HPDE6-E6E7 (cell line): Measurements from ENCODE around the gene CEP170.

Source experiments
- DNase-seq: peaks from one replicate; pipeline ENCODE4 v3.0.0; 2011; ENCODE audit warnings: missing footprints; ENCODE audit errors: extremely low spot score

CEP170 gene

DNA sequence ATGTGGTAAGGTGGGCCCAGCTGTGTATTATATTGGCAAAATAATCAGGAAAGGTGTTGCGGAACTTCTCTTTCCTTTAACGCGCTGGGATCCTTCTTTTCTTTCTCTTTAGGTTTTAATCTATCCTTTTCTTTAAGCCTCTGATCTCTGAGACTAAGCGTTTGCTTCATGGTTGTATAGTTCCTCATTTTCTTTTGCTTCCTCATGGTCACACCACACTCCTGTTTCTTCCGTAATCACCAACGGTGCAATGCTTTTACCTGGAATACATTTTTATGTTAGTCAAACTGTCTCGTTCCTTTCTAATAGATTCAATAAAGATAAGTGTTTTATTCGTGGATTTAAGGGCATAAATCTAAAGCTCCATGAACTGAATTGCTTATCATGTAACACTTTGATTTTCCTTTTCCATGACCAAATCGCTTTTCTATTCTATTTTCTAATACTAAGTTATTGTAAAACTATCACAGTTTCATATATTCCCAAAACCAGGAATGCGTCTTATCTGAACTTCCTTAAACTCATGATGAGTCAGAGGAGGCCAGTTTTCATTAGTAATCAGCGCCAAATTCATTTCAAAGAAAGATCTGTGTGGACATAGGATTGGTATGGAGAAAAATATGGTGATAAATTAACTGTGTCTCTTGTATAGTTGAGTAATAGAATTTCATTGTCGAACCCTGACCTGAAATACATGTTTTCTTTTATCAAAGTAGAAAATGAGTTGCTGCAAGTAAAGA lies 13.0 kb upstream of the CEP170 start:
- peak; percentile 46 for DNase-seq

DNA sequence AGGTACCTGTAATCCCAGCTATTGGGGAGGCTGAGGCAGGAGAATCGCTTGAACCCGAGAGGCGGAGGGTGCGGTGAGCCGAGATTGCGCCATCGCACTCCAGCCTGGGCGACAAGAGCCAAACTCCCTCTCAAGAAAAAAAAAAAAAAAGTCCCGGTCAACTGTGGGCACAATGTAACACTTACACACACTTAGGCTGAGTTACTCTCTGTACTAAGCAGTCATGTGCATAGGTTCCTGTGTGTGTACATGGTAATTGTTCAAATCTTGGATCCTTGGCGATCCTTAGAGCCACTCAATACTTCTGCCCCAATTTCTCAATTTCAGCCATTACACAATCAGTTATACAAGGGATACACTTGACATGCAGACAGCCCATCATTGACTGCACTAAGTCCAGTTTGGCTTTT lies 12.4 kb upstream of the CEP170 start:
- DNase-seq = no peak

DNA sequence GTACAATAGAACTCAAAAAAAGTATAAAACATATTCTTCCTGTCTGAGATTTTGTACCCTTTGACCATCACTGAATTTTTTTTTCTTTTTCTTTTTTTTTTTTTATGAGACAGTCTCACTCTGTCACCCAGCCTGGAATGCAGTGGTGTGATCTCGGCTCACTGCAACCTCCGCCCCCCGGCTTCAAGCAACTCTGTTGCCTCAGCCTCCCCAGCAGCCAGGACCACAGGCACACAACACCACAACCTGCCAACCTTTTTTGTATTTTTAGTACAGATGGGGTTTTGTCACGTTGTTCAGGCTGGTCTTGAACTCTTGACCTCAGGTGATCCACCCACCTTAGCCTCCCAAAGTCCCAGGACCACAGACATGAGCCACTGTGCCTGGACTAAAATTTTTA lies 11.2 kb upstream of the CEP170 start:
- DNase-seq = no peak

DNA sequence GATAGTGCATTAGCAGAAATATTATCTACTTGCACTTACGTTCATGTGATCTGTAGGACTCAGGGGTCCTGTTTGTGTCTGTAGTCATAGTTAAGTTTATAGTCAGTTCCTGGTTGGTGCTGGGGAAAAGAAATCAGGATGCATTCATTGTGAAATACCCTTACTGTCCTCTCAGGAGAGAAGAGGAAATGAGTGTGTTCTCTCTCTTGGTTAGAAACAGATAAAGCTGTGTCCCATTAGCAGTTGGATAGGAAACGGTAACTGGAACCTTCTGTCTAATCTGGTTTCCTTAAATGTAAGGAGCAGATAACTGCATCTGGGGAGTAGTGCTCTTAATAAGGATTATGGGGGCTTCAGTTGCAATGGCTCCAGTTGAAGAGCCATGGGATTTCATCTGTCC lies 9.6 kb upstream of the CEP170 start:
- DNase-seq = no peak

DNA sequence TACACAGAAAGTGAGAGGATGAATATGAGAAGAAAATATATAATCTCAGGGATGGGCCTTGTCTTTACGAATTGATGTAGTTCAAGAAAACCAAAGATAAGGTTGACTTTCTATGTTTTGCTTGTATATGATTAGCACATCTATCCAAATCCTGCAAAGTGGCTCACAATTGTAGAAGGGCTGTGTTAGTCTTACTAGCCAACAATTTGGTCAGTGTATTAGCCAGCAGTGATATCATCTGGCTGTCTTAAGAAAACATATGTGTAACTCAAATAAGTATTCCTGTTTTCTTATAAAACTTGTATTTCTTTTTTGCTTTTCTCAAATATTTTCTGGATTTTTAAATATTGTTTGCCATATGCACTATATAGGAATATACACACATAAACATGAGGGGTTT lies 6.3 kb upstream of the CEP170 start:
- no peak for DNase-seq

DNA sequence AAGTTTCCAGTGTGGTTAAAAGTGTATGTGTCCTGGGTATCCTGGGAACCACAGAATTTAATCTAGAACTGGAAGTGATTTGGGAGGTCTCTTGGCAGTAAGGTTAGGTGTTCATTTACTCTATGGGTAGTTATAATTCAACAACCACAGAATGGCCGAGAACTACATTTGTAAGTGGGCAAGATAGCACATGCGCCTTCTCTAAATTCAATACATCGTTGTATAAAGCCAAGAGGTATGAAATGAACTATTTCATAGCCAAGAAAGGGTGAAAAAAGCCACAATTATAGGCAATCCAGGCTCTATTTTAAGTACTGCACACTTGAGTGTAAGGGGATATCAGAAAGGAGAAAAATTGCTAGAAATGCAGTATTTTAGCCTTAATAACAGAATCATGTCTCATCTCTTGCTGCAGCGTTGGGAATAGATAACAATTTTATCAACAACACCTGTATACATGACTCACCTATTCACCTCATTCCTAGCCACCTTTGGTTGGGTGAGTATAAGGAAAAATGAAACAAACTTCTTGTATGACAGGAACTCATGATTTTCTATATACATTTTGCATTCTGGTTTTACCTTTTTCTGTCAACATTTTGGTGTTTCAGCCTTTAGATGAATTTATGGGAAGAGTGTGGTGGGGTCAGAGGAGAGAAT lies 5.3 kb upstream of the CEP170 start:
- no peak for DNase-seq

DNA sequence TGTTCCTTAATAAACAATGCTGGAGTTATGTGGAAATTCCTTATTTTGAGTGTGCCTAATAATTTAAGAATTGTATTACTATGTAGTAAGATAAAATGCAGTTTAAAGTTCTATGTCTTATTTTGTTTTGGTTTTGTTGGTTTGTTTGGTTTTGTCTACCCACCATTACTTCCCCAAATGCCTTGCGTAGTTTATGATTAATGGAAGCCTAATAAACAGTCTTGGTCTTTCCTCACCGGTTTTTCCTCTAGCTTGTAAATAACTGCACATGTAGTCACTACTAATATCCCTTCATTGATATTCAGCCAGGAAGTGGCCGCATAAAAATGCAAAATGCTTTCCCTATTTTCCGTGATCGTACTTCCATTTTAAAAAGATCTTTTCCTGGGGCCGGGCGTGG lies 3.6 kb upstream of the CEP170 start:
- no peak for DNase-seq

DNA sequence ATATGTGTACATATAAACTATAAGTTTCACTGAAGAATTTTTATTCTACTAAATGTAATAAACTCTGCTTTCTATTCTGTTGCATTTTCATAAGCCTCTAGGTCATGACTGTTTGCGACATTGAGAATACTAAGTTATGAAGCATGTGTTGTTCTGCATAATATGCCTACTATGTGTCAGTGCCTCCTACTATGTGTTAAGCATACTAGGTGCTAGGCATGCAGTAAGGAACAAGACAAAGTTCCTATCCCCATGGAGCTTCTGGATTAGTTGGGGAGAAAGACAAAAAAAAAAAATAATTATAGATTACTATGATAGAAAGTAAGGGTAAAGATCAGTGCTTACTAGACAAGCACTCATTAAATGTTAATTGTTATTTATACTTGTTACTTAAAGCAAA lies 2.1 kb upstream of the CEP170 start:
- no peak for DNase-seq

DNA sequence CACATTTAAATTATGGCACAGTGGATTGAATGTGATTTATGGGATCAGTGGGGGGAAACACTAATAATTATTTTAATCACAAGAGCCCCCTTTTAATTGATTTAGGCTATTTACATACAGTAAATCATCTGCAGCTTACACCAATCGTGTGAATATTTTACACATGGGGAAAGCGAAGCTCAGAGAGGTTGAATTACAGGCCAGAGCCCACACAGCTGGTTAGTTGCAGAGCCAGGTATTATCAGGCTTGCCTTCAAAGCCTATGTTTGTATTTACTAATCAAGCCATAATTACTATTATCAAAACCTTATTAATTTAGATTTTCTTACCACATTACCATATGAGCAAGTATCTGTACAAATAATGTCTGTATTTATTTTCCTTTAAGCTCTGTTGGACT lies 1.5 kb upstream of the CEP170 start:
- DNase-seq = no peak

DNA sequence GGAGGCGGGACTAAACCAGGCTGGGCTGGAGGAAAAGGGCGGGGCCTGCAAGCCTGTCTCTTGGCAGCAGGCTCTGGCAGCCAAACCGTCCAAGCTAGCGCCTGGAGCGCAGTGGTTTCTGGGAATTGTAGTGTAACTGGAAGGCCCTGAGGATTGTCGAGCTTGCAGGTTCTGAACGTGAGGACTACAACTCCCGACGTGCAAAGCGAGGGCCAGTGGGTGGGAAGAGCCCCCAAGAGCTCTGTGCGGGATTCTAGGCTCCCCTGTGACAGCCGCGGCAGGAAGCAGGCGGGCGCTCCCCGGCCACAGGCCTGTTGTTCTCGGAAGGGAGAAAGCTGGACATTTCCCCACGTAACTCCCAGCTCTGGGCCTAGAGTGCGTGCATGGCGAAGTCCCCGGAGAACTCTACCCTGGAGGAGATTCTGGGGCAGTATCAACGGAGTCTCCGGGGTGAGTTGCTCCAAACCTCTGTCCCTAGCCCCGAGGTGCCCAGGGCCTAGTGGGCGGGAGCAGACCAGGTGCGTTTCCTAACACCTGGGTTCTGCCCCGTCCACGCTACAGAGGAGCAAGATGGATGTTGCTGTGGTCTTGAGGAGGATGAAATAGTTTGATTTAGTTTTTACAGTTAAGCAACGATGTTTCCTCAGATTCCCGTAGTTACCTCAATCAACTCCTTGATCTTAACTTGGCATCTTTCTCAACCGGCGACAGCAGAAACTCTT lies 871 bp upstream of the CEP170 start, which contains the start of gene SDCCAG8:
TSS of gene SDCCAG8 (plus strand) at position 251 of the 722 bp plus-strand sequence. CDS start at position 384, 133 bp downstream.
- peak; percentile 89 for DNase-seq

DNA sequence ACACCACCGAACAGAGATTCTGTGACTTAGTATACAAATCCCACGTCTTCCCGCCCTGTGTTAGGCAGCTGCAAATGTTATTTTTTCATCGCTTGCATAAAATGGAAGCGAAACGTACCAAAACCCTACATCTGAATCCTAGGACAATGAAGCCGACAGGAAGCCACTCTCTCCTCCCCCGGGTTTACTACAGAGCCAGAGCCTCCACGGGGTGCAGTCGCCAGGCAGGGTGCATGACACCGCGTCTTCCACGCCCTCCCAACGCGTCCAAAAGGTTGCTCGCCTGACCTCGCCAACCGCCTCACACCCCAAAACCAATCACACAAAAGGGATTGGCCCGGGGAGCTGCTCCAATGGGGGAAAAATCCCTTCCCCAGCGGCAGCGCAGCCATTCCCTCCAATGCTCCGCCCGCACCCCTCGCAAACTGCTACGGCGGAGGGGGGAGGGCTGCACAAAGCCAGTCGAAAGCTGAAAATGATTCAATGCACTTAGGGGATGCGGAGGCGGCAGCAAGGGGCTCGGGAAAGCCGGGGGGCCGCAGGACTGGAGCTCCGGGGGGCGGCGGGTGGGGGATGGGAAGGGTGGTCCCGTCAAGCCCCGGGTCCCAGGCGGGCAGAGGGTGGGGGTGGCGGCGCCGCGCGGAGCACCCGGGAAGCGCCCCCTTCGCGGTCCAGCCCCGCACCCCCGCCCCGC lies 701 bp downstream of the CEP170 start:
- peak; percentile 23 for DNase-seq

DNA sequence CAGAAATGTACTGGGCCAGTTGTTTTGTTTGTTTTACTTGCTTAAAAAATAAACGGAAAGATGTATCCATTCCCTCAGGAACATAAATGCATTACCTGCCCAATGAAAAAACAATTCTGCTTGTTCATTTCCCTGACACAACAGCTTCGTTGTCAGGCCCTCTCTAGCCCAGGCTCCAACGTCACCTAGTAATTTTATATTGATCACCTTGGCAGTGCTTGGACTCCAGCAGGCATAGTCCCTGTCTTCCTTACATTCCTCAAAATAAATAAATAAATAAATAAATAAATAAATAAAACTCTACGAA lies 1.2 kb downstream of the CEP170 start:
- DNase-seq = no peak

DNA sequence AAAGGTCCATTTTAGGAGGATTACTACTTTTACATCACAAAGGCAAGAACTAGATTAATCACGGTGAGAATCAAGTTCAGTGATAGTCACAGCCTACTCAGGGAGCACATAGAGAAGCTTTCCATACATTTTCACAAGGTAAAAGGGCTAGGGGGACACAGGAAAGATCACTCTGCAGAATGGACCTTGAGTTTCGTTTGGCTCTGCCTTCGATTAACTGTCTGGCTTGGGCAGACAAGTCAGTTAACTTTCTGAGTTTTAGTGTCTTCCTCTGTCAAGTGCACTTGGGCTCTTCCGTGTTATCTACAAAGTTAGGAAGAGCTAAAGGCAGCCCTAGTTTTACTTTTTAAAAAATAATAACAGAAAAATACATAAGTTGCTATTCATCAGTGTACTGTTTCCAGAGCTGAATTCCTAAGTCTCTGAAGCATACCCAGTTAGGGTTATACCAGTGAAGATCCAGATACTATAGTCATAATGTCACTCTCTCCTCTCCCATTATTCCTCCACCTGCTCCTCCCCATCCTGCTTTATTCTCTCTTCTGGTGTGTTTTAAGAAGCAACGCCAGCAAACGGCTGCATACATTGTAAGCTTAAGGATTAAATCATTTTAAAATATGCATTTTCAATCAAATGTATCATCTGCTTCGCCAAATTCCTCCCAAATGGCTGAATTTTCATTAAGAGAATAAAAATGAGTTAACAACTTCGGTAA lies 1.7 kb downstream of the CEP170 start:
- DNase-seq = no peak

DNA sequence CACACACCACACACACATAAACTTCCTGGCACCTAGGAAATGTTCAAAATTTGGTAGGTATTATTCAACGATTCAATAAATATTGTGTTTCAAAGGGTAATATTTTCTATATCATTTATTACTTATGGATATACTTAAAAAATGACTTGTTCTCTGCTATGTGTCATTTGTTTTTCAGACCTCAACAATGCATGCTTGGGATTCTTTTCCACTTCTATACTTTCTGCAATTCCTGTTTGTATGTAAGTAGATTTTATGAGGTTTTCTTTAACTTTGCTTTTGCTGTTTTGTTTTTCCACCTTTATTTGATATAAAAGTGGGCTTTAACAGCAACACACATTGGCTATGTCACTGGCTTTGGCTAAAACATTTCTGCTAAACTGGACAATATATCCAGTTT lies 3.5 kb downstream of the CEP170 start:
- DNase-seq = no peak

DNA sequence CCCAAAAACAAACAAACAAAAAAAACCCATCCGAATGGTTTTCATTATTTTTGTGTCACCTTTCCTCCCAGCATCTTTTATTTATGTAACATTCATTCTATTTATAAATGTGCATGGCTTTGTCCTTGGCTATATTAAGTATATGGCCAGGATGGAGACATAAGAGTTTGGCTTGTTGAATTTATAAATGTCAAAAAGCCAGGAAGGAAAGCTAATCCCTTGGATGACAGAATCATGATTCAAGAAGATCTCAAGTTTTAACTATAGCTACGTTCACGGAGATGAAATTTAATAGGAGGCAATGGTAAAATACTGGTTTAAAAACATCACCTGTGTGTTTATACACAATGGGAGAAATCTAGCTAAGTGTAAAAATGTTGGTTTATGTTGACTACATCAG lies 5.0 kb downstream of the CEP170 start:
- DNase-seq = no peak

DNA sequence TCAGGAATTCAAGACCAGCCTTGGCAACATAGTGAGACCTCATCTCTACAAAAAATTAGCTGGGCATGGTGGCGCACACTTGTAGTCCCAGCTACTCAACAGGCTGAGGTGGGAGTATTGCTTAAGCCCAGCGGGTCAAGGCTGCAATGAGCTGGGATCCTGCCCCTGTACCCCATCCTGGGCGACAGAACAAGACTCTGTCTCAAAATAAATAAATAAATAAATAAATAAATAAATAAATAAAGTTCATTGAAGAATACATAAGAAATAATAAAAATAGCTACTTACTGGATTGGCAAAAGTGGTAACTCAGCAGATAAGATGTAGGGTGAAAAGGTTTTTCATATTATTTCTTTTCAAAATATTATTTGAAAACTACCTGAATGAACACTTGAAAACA lies 5.9 kb downstream of the CEP170 start:
- no peak for DNase-seq

DNA sequence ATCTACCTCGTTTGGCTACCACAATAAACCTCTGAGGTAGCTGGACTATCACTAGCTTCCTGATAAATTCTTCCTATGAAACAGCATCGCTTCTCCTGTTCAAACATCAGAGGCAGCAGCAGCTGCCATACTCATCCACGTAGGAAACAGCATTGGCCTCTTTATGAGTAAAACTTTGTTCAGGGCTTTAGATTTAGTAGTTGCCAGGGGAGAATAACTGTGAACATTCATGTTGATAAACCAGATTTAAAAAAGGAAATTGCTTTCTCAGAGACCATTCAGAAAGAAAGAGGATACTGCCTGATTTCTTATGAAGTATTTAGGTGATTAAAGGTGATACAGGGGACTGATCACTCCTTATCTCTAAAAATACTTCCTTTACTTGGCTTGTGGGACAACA lies 7.2 kb downstream of the CEP170 start:
- no peak for DNase-seq

DNA sequence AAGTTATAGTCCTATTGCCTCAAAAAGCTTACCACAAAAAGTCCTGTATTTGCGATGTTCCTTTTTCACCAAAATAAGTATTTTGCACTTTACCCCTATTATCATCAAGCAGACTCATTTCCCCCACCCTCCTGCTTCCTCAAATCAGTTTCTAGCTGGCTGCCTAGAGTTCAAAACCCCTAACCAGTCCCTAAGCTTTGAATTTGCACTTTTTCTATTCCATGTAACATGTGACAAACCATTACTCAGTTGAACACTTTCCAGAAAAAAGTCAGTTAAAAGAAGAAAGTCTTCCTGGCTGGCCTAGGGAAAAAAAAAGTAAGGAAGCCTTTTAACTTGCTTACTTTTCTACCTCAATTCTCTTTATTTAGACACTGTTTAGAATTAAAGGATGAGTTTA lies 8.2 kb downstream of the CEP170 start:
- no peak for DNase-seq

DNA sequence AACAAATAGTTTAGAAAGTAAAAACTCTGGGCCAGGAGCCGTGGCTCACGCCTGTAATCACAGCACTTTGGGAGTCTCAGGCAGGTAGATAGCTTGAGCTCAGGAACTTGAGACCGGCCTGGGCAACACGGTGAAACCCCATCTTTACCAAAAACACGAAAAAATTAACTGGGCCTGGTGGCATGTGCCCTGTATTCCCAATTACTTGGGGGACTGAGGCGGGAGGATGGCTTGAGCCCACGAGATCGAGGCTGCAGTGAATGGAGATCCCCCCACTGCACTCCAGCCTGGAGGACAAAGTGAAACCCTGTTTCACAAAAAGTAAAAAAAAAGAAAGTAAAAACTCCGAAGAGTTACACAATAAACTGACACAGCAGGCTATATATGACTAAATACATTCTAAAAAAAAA lies 10.6 kb downstream of the CEP170 start:
- no peak for DNase-seq

DNA sequence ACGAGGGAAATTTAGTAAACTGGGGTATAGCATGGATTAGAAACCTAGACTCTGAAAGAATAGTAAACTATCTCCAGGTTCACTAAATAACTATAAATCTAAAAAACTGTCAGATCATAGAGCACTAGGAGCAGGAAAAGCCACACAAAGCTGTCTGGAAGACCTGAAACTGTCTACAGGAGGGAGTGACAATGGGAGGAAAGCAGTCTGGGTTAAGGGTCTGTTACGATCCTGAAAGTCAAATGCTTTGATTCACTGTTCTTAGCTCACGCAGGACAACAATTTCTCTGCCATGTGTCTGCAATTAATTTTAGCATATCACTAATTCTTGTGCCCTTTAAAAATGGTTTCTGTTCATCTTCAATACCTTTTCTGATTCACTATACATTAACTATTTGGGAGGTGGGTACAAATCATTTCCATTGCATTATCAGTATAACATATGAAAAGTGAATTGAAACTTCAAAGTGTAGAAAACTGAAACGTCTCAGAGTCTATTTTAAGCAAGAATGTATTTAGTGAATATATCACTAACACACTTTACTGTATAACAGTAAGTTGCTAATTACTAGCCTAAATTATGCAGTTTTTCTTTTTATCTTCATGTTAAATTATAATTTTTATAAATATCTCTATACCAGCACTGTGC lies 18.4 kb downstream of the CEP170 start:
- no peak for DNase-seq

DNA sequence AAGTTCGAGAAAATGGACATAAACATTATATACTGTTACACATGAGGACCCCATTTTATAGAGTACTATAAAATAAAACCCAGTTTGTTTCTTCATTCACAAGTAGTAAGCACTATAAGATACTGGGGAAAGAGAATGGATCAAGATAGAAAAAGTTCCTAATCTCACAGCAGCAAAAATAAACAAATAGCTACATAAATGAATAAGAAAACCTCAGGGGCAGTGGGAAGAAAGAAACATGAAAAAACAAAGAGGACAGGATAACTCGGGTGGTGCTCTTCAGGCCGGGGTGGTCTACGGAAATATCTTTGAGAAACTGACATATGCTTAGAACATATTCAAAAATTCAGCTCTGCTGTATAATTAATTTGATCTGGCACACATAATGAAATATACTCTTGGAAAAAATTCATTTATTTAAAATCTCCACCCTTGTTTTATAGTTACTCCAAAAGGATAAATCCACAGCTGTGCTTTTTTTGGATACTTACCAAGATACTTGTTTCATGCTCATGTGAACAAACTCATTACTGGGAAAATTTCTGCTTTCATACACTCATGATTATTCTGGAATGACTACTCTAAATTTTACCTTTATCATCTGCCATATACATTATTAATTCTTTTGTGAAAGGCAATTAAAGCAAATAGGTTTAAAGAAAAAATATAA lies 20.0 kb downstream of the CEP170 start:
- DNase-seq = no peak
